Measurements from ENCODE around the gene LIPK.

- TF ChIP-seq CTCF (IDR thresholded peaks at IDR 0.05), result no peak
- TF ChIP-seq POLR2A (IDR thresholded peaks at IDR 0.05), result no peak
These were observed 1.5 kb downstream of the LIPK start for GRCh38 chr10:88707429-88708155.
